Suppressor macrophage (primary cell): ENCODE data around the gene LSM5.
A peak's percentile ranks its signal among the peaks of the same experiment; 100 is the strongest.
"Not testable (repeated sequence)": the region's sequence is repeated elsewhere in the genome, so short reads cannot be mapped to it uniquely, and the experiment has no call there.

Experiments used
- DNase-seq, 4 experiments: peaks; one replicate each; pipeline ENCODE4 v3.0.0-alpha.2; 2020 to 2022

LSM5 gene

DNA sequence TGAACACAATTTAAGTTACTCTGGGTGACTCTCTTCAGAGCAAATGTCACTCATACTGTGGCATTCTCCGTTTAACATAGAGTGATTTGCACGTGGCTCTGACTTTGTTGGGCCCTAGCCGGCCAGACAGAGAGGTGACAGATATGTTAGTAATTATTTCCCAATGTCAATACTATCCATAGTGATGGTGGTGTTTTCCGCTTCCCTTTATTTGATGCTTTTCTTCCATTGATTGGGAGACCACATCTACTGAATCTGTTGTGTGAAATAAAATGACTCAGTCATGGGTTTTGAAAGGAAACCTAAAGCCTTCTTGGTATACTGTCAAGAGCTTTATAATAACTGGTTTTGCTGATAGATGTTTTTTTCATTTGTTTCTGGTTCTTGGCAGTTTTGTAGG, 12.5 kb upstream of the LSM5 start:
- DNase-seq, result peak in 3 of 4 experiments; percentile 34 to 49 (median 38)

DNA sequence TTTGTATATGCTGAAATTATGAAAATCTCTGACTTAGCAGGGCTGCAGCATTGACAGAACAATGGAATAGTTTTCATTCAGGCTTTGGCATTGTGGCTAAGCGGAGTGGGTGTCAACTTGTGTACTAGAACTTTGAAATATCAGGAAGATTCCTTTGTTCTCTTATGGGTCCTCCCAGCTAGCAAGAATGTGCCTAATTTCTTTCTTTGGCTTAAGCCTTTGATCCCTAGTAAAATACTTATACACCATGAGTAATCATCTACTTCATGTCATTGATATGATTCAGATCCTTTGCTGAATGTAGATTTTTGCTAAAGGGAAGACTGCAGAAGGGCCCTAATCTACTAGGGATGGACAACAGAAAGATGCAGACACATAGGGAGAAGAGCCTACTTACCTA, 11.3 kb upstream of the LSM5 start:
- DNase-seq, result peak in 1 of 4 experiments; percentile 12

DNA sequence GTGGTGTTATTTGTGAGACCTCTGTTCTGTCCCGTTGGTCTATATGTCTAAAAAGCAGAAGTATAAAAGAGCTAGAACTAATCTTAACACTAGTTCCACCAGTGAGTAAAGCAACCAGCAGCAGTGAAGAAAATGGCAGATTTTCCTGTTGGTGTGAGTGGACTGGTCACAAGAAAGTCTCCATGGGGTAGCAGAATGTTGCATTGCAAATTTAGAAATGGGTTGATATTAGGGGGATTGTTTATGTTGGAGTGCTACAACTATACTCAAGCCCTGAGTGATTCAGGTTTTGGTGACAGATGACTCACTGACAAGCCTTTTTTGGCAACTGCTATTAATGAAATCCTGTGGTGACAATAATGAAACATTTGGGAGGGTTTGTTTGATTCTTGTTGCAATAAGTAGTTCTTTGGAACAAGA, 10.8 kb upstream of the LSM5 start:
- peak; percentile 31 to 77 (median 52) for DNase-seq

DNA sequence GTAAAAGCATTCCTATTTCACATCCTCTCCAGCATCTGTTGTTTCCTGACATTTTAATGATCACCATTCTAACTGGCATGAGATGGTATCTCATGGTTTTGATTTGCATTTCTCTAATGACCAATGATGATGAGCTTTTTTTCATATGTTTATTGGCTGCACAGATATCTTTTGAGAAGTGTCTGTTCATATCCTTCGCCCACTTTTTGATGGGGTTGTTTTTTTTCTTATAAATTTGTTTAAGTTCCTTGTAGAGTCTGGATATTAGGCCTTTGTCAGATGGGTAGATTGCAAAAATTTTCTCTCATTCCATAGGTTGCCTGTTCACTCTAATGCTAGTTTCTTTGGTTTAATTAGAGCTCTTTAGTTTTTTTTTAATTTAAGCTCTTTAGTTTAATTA, 10.0 kb upstream of the LSM5 start:
- DNase-seq, result not testable (repeated sequence)

DNA sequence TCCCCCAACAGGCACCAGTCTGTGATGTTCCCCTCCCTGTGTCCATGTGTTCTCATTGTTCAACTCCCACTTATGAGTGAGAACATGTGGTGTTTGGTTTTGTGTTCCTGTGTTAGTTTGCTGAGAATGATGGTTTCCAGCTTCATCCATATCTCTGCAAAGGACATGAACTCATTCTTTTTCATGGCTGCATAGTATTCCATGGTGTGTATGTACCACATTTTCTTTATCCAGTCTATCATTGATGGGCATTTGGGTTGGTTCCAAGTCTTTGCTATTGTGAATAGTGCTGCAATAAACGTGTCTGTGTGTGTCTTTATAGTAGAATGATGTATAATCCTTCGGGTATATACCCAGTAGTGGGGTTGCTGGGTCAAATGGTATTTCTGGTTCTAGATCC, 9.6 kb upstream of the LSM5 start:
- not testable (repeated sequence) for DNase-seq

DNA sequence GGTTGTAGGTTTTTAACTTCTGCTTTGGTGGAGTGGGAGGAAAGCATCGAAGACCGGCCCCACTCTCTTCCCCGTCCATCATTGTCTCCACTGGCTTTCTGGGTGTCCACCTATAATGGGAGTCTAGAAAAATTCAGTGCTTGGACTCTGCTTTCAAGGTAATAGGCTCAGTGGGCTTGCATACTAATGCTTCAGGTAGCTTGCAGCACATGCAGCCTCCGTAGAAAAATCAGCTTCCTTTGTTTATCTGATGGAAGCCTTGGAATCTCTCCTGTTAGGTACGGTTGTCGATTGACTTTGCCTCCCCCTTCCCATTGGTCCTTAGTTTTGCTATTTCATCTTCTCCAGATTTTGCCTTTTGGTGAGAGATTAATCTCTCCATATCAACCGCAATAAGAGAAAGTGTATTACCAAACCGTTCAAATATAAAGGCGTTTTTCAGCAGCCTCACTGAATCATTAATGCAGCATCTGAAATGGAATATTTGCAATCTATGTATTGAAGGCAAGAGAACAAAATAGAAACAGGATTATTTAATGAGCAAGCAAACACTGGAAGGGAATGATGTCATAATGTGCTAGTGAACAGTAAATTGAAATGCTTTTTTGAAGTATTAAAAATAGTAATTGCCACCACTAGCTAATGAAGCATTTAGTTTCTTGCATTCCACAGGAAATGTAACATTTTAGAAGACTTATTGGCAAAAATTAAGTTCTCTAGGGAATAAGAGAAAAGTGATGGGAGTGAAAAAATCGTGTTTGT, 6.1 kb upstream of the LSM5 start:
- DNase-seq, result no peak

DNA sequence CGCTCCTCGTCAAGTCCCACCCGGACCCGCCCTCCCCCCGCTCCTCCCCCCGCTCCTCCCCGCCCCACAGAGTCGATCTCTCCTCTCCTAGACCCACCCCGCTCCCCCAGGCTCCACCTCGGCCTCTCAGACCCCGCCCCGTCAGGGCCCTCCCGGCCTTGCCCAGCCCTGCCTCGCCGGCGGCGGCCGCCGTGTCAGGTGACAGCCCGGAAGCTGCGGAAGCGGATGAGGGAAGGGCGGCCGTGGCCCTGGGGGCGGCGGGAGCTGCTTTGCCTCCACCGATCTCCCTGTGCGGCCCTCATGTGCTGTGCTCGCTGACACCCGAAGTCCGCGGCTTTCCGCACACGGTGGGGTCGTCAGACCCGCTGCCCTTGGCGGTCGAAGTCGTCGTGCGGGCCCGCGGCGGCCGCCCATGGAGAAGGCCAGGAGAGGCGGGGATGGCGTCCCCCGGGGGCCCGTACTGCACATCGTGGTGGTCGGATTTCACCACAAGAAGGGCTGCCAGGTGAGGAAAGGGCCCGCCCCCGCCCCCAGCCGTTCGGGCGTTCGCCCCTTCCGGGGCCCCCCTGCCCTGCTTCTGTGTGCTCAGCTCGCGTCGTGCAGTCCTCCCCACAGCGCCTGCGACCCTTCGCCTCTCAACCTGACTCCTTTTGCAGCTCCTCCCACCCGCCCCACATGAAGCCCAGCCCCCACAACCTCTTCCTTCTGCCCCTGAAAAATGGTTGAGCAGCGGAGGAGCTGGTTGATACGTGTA, 5.3 kb upstream of the LSM5 start, which contains the start of gene AVL9:
Gene AVL9, plus strand, starts transcription at position 192 of the 754 bp plus-strand sequence. Its CDS starts 221 bp downstream, at position 413.
- DNase-seq, result peak; percentile 96 to 99 (median 98)

DNA sequence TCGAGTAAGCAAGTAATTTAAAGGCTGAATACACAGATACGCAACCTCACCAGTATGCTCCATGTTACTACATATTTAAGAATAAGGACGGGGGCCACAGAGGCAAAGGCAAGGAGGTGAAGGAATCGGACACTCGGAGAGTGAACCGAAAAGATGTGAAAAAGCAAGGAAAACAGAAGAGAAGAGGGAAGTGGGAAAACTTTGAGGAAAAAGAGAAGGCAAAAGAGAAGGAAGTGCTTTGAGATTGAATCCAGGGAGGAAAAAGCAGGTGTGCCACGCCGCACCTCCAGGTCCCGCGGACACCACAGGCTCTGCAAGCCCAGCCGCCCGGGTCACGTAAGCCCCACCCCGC, 4.7 kb upstream of the LSM5 start:
- DNase-seq, result no peak

DNA sequence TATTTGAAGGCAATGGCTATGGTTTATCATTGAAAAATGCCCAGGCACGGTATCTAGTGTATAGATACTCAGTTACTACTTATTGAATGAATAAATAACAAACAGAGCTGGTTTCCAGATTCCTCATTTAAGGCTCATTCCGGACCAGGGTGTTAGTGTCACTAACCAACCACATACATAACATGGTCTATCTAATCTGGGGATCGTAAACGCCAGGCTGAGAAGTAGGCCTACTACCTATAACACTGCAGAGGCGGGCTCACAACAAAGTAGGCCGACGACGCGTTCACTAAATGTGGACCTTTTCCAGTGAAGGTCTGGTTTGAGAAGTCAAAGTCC, 423 bp downstream of the LSM5 start:
- DNase-seq, result no peak

DNA sequence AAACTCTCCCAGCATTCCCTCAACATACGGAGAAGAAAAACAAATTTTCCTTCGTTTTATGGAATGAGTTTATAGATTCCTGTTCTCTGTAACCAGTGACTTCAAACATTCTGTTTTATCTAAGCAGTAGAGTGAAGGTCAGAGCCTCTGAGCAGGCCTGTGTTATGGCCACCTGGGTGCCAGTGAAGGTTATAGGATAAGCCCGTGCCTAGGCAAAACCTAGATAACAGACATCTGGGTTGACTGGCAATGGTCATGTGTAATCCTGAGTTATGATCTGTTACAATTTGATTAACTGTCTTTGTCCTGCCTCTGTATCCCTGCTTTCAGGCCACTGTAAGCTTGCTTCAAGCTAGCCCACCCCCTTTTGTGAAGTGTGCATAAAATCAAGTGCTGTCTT, 8.3 kb downstream of the LSM5 start:
- no peak for DNase-seq

DNA sequence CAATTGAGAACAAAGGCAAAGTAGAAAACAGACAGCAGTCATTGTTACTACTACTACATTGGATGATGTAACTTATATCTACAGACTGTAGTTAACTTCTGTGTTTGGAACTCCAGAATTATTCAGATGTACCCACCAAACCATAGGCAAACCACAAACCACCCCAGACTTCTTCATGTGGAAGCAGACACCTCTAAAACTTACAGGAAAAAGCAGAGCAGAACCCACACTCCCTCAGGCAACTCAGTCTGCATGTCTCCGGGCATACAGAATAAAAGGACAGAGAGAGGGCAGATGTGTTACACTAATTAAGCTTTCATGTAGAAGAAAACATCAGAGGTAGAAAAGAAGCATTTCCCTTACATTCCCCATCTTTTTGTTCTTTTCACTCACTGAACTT, 9.0 kb downstream of the LSM5 start:
- no peak for DNase-seq

DNA sequence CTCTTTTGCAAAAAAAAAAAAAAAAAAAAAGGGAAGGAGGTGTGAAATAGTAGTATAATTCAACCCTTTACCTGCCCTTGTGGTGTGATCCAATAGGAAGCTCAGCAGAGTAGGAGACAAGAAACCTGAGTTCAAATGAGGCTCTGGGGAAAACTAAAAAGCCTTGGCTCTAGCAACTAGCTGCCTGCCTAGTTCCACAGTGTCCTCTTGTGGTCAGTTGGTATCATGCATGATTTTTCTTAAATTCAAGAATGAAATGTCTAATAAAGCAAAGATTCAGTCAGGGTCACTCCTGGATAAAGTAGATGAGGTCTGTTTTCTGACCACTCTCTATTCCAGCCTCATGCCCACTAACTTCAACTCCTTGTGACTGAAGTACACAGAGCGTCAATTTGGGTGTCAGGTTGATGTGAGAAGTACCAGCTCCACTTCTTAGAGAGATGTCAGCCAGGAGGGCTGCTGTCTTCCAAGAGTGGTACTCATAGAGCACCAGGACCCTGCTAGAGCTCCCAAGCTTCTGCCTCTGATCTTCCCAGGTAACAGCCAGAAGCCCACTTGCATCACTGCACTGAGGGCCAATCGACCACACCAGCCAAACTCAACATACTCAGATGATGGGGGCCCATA, 10.5 kb downstream of the LSM5 start:
- peak; percentile 37 to 56 (median 44) for DNase-seq

DNA sequence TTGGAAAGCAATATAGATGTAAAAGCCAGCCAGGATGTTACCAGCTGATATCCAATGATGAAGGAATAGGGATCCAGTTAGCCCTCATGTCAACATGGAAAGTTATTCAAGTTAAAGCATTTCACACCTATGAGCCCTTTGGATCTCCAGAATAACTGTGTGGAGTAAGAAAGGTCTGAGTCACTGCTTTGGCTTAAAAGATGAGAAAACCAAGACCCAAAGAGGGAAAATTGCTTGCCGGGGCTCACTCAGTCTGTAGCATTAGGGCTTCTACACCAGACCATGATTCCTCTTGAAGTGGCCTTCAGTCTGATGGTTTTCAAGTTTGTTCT, 12.6 kb downstream of the LSM5 start:
- no peak for DNase-seq

DNA sequence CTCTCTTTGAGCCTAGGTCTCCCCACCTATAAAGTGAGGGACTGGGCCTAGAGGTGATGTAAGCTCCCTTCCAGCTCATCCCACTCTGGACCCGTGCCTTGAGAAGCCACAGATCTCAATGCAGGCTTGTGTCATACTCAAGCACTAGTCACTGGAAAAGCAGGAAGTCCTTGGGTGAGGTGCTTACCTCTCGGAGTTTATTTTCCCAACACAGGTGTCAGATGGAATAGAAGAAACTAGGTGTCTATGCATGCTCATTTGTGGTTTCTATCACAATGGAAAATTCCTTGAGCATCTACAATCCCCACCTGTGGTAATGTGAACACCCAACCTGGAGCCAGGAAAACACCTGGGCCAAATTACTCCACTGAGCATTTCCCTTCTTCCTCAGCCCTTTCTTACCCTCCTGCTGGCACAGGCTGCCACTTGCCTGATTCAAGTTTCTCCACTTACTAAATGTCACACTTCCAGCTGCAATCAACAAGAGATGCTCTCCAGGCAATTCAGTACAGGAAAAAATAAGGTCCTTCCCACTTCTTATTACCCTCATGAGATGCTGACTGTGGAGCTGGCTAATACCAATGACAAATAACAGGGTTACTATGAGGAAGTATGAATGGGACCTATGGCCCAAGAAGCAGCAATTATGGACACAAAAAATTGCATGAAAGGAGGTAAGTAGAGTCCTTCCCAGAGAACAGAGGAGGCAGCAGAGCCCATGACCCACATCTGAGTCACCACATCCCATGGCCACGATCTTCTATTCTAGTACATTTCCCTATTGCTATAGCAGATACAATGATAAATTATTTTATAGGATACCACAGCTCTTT, 13.1 kb downstream of the LSM5 start:
- peak in 1 of 4 experiments; percentile 19 for DNase-seq

DNA sequence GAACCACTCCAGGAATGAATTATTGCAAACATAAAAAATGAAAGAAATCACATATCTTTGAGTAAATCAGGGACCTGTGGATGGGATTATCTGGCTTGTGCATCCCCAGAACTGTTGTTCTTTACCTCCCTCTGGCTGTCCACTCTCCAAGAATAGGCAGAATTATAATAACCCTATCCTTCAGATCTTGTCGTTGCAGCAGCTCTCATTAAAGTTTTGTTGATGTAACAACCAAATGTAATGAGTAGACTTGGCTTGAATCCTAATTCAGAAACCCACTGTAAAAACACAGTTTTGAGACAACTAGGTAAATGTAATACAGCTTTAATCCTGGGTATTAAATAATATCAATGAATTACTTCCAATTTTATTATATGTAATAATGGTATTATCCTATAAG, 16.2 kb downstream of the LSM5 start:
- no peak for DNase-seq

DNA sequence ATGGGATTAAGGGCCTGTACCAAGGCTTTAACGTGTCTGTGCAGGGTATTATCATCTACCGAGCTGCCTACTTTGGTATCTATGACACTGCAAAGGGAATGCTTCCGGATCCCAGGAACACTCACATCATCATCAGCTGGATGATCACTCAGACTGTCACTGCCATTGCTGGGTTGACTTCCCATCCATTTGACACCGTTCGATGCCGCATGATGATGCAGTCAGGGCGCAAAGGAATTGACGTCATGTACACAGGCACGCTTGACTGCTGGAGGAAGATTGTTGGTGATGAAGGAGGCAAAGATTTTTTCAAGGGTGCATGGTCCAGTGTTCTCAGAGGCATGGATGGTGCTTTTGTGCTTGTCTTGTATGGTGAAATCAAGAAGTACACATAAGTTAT, 18.2 kb downstream of the LSM5 start:
- no peak for DNase-seq

DNA sequence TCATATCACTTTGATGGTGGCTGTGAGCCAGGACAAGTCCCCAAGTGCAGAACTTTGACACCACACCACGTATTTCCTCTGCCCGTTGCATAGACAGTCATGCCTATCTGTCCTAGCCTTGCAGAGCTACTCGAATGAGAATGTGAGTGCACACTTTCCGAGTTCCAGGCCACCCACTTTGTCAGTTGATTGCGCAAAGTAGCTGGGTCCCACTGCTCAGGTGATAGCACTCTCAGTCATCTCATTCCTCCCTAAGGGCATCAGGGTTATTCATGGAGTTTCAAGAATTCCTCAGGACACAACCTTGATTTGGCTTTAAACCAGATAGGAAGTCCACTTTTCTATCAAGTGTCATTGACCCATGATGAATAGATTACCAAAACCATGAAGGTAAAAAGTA, 19.3 kb downstream of the LSM5 start:
- DNase-seq, result no peak

DNA sequence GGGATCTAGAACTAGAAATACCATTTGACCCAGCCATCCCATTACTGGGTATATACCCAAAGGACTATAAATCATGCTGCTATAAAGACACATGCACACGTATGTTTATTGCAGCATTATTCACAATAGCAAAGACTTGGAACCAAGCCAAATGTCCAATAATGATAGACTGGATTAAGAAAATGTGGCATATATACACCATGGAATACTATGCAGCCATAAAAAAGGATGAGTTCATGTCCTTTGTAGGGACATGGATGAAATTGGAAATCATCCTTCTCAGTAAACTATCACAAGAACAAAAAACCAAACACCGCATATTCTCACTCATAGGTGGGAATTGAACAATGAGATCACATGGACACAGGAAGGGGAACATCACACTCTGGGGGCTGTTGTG, 20.2 kb downstream of the LSM5 start:
- DNase-seq, result not testable (repeated sequence)

DNA sequence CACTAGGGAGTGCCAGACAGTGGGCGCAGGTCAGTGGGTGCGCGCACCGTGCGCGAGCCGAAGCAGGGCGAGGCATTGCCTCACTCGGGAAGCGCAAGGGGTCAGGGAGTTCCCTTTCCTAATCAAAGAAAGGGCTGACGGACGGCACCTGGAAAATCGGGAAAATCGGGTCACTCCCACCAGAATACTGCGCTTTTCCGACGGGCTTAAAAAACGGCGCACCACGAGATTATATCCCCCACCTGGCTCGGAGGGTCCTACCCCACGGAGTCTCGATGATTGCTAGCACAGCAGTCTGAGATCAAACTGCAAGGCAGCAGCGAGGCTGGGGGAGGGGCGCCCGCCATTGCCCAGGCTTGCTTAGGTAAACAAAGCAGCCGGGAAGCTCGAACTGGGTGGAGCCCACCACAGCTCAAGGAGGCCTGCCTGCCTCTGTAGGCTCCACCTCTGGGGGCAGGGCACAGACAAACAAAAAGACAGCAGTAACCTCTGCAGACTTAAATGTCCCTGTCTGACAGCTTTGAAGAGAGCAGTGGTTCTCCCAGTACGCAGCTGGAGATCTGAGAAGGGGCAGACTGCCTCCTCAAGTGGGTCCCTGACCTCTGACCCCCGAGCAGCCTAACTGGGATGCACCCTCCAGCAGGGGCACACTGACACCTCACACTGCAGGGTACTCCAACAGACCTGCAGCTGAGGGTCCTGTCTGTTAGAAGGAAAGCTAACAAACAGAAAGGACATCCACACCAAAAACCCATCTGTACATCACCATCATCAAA, 25.4 kb downstream of the LSM5 start:
- DNase-seq, result not testable (repeated sequence)

DNA sequence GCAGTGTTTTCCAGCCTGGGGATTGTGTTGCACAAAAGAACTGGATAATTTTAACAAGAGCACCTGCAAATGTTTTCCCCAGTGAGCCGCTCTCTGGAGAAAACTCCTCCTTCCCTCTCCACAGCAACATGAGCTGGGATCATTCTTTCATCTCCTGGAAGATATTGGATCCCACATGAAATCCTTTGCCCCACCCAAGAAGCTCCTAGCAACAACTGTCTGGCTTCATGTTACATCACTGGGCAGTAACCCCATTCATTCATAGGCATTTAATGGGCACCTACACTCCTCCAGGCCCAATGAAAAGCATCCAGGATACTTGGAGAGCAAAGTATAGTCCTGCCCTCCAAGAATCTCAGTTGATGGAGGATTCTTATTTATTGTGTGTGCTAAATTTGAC, 27.2 kb downstream of the LSM5 start:
- DNase-seq, result no peak

DNA sequence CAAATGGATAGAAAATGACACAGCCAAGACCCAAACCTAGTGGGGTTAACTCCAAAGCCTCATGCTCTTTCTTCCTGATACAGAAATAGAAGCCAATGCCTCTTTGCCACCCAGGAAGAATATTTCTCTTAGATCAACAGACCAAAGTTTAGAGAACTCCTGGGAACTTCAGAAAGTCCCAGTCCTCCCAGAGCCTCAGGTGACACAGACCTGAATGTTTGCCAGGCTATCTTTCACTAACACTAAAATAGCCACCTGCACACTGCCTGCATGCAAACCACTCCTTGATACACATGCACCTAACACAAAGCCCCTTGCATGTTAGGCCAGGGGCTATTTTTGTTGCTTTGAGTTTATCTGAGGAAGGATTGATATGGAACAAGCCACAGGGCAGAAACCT, 27.7 kb downstream of the LSM5 start:
- no peak for DNase-seq

DNA sequence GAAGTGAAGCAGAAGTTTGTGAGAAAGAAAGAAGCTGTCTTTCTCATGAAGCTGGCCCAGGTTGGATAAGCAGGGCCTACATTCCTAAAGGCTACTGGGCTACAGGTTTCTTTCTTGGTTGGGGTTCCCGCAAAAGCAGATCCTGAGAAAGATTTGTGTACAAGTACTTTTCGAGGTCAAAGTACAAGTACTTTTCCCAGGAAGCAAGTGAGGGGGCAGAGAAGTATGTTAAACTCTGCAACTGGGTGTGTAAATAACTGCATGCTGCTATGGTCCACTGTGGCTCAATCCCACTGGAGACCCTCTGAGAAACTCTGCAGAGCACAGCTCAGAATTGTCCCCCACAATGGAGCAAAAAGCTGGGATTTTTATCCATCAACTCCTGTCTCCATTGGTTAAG, 28.7 kb downstream of the LSM5 start:
- no peak for DNase-seq
